Uterus (tissue), 4 donors: ENCODE results near the gene KCNMA1. TPM values are rescaled to one million over a fixed set of nuclear protein-coding genes. Genes with fewer than 3 reads are reported as not detected.

Experiments
- DNase-seq, 2 donors: peaks; one replicate each; pipeline ENCODE4 v3.0.0-alpha.2; 2019 to 2020
- H3K27ac ChIP-seq, 2 donors: fragments of 200-600 bp; sonication (generic); 1 replicate in 1 of 2; 2 replicates in 1 of 2; pipeline ENCODE4 v1.5.1; 2016 to 2018
- H3K27me3 ChIP-seq, 2 donors: fragments of 200-600 bp; sonication (generic); one replicate each; pipeline ENCODE4 v1.5.1; 2018 to 2019; ENCODE audit warnings: control low read depth in 1 of 2
- H3K36me3 ChIP-seq, 2 donors: fragments of 200-600 bp; sonication (generic); one replicate each; pipeline ENCODE4 v1.5.1; 2019; ENCODE audit warnings: control low read depth in 1 of 2
- H3K4me1 ChIP-seq, 2 donors: fragments of 200-600 bp; sonication (generic); one replicate each; pipeline ENCODE4 v1.5.1; 2018 to 2019; ENCODE audit warnings: control low read depth in 1 of 2
- H3K4me3 ChIP-seq, 2 donors: fragments of 200-600 bp; sonication (generic); 1 replicate in 1 of 2; 2 replicates in 1 of 2; pipeline ENCODE4 v1.5.1; 2018 to 2019; ENCODE audit warnings: mild to moderate bottlenecking in 1 of 2
- H3K9me3 ChIP-seq, 2 donors: fragments of 200-600 bp; sonication (generic); one replicate each; pipeline ENCODE4 v1.5.1; 2019; ENCODE audit warnings: control low read depth in 1 of 2
- CTCF ChIP-seq, 4 experiments: fragments of 200-600 bp in 2 of 4; fragments of 450-650 bp in 2 of 4; sonication (generic) in 2 of 4; IDR thresholded peaks; one replicate each; pipeline ENCODE4 v1.5.1; 2016 to 2019; ENCODE audit warnings: antibody characterized with exemption in 4 of 4, mild to moderate bottlenecking in 2 of 4, moderate library complexity in 1 of 4
- POLR2A ChIP-seq, 2 donors: fragments of 450-650 bp; IDR thresholded peaks; one replicate each; pipeline ENCODE4 v1.6.1; 2016; ENCODE audit warnings: antibody characterized with exemption in 2 of 2, mild to moderate bottlenecking in 1 of 2, moderate library complexity in 1 of 2
- intact Hi-C: fragments of 100-400 bp; cut with DNase I; formaldehyde crosslinking; loops from one replicate; pipeline ENCODE4 v1.15.1; 2023; ENCODE audit warnings: low total_unique reads
- total RNA-seq, 4 donors: library from RNA; depleted of rRNA in 3 of 4; stranded (reverse); fragments of >200 nt in 3 of 4; gene quantifications; one replicate each; pipeline versions ENCODE4 v1.1.0 to v1.2.4, GENCODE V29; 2014 to 2023
- donor health status: DM: yes; HTN: yes; CAD: no.

KCNMA1 gene
- total RNA-seq, 4 donors from 2014 or later, result 86.2 to 236 (median 164) TPM

- Histone ChIP-seq H3K4me1 (no peaks in the 10 kb centered on the region), H3K27me3 (no peaks in the 10 kb centered on the region), H3K36me3 (no peaks in the 10 kb centered on the region), H3K9me3 (no peaks in the 10 kb centered on the region), H3K27ac (no peak overlapping the region), H3K4me3 (no peak overlapping the region)
- no peak for DNase-seq
- TF ChIP-seq POLR2A (IDR thresholded peaks at IDR 0.05), result no peak
- no peak for TF ChIP-seq CTCF (IDR thresholded peaks at IDR 0.05)
- intact Hi-C loops, result no loop called here
Measured at GRCh38 chr10:77671594-77672252, 34.1 kb upstream of the KCNMA1 start.

GRCh38 chr10:77670817-77671443 lies 33.3 kb upstream of the KCNMA1 start:
- TF ChIP-seq CTCF (IDR thresholded peaks at IDR 0.05) (no peak), POLR2A (IDR thresholded peaks at IDR 0.05) (no peak)
- Histone ChIP-seq H3K27ac (no peak overlapping the region), H3K27me3 (no peaks in the 10 kb centered on the region), H3K36me3 (no peaks in the 10 kb centered on the region), H3K4me3 (no peak overlapping the region), H3K9me3 (no peaks in the 10 kb centered on the region), H3K4me1 (no peaks in the 10 kb centered on the region)
- intact Hi-C loops, result no loop called here
- DNase-seq, result no peak

GRCh38 chr10:77669892-77670291 lies 32.3 kb upstream of the KCNMA1 start:
- no peak for TF ChIP-seq CTCF (IDR thresholded peaks at IDR 0.05)
- no peak for TF ChIP-seq POLR2A (IDR thresholded peaks at IDR 0.05)
- Histone ChIP-seq H3K36me3 (no peaks in the 10 kb centered on the region), H3K27me3 (no peaks in the 10 kb centered on the region), H3K27ac (no peak overlapping the region), H3K4me1 (no peaks in the 10 kb centered on the region), H3K4me3 (no peak overlapping the region), H3K9me3 (no peaks in the 10 kb centered on the region)
- DNase-seq, result no peak
- intact Hi-C loops, result no loop called here

GRCh38 chr10:77667426-77668324 lies 30.1 kb upstream of the KCNMA1 start:
- Histone ChIP-seq H3K9me3 (no peaks in the 10 kb centered on the region), H3K36me3 (no peaks in the 10 kb centered on the region), H3K4me1 (no peaks in the 10 kb centered on the region), H3K27me3 (no peaks in the 10 kb centered on the region), H3K27ac (no peak overlapping the region), H3K4me3 (no peak overlapping the region)
- intact Hi-C loops, result no loop called here
- DNase-seq, result no peak
- TF ChIP-seq POLR2A (IDR thresholded peaks at IDR 0.05), result no peak
- TF ChIP-seq CTCF (IDR thresholded peaks at IDR 0.05), result no peak

GRCh38 chr10:77666821-77667220 lies 29.2 kb upstream of the KCNMA1 start:
- intact Hi-C loops, result no loop called here

More at GRCh38 chr10:77666821-77667220, 29.2 kb upstream of the KCNMA1 start:
- Histone ChIP-seq H3K9me3 (no peaks in the 10 kb centered on the region), H3K4me1 (no peaks in the 10 kb centered on the region), H3K36me3 (no peaks in the 10 kb centered on the region), H3K27ac (no peak overlapping the region), H3K4me3 (no peak overlapping the region), H3K27me3 (no peaks in the 10 kb centered on the region)
- DNase-seq, result no peak
- TF ChIP-seq CTCF (IDR thresholded peaks at IDR 0.05), result no peak
- TF ChIP-seq POLR2A (IDR thresholded peaks at IDR 0.05), result no peak
